Neural cell (in vitro differentiated cells): Measurements from ENCODE around the gene JAZF1. TPM values are rescaled to one million over a fixed set of nuclear protein-coding genes. Genes with fewer than 3 reads are reported as not detected.
A peak's percentile ranks its signal among the peaks of the same experiment; 100 is the strongest.

Experiments
- H2AFZ ChIP-seq: fragments of 200-600, 300-800 bp; sonication (generic), shearing (Covaris generic); 2 replicates; pipeline ENCODE4 v1.6.0; 2014; ENCODE audit warnings: low read depth, mild to moderate bottlenecking, antibody characterized with exemption, low read length, moderate library complexity
- H3F3A ChIP-seq: fragments of 200-600 bp; shearing (Covaris generic); 2 replicates; pipeline ENCODE4 v1.6.1; 2016; ENCODE audit warnings: mild to moderate bottlenecking, moderate library complexity, mixed read lengths, antibody characterized with exemption, low read length; ENCODE audit not compliant: insufficient read depth, poor library complexity, severe bottlenecking
- H3K27ac ChIP-seq: fragments of 200-600, 300-800 bp; sonication (generic), shearing (Covaris generic); 2 replicates; pipeline ENCODE4 v1.5.1; 2014; ENCODE audit warnings: mild to moderate bottlenecking, low read length, moderate library complexity
- H3K27me3 ChIP-seq: fragments of 300-800, 200-600 bp; sonication (generic), shearing (Covaris generic); 2 replicates; pipeline ENCODE4 v1.6.0; 2014; ENCODE audit warnings: mild to moderate bottlenecking, low read depth, low read length, moderate library complexity; ENCODE audit not compliant: insufficient read depth
- H3K36me3 ChIP-seq: fragments of 300-800, 200-600 bp; sonication (generic), shearing (Covaris generic); 2 replicates; pipeline ENCODE4 v1.5.1; 2014; ENCODE audit warnings: mild to moderate bottlenecking, antibody characterized with exemption, low read length, moderate library complexity; ENCODE audit not compliant: insufficient read depth
- H3K4me2 ChIP-seq: fragments of 300-800, 200-600 bp; sonication (generic), shearing (Covaris generic); 2 replicates; pipeline ENCODE4 v1.6.0; 2014; ENCODE audit warnings: mild to moderate bottlenecking, low read length
- H3K4me3 ChIP-seq: fragments of 300-800, 200-600 bp; sonication (generic), shearing (Covaris generic); 2 replicates; pipeline ENCODE4 v1.5.1; 2014; ENCODE audit warnings: mild to moderate bottlenecking, low read length, moderate library complexity
- H3K79me2 ChIP-seq: fragments of 200-600 bp; shearing (Covaris generic); replicated peaks from 2 replicates; pipeline ENCODE4 v1.6.0; 2014; ENCODE audit warnings: mild to moderate bottlenecking, low read length, moderate library complexity; ENCODE audit not compliant: insufficient read depth
- H3K9ac ChIP-seq: fragments of 300-800, 200-600 bp; sonication (generic), shearing (Covaris generic); 2 replicates; pipeline ENCODE4 v1.6.1; 2016; ENCODE audit warnings: mild to moderate bottlenecking, low read length, mixed read lengths
- H3K9me2 ChIP-seq: fragments of 200-600 bp; shearing (Covaris generic); 2 replicates; pipeline ENCODE4 v1.6.1; 2016; ENCODE audit warnings: mild to moderate bottlenecking, low read length, mixed read lengths; ENCODE audit not compliant: insufficient read depth
- H3K9me3 ChIP-seq: fragments of 200-600, 300-800 bp; sonication (generic), shearing (Covaris generic); 2 replicates; pipeline ENCODE4 v1.6.1; 2016; ENCODE audit warnings: mild to moderate bottlenecking, mixed run types, low read length, moderate library complexity, mixed read lengths
- H4K20me1 ChIP-seq: fragments of 200-600 bp; shearing (Covaris generic); 2 replicates; pipeline ENCODE4 v1.6.1; 2016; ENCODE audit warnings: mild to moderate bottlenecking, mixed run types; ENCODE audit not compliant: insufficient read depth
- CTCF ChIP-seq: fragments of 450-650 bp; IDR thresholded peaks from 2 replicates; pipeline ENCODE4 v1.5.1; 2014; ENCODE audit warnings: antibody characterized with exemption, mild to moderate bottlenecking, moderate library complexity; ENCODE audit not compliant: poor library complexity, severe bottlenecking
- EP300 ChIP-seq: fragments of 450-650 bp; conservative IDR thresholded peaks from 2 replicates; pipeline ENCODE4 v1.6.1; 2014; ENCODE audit warnings: antibody characterized with exemption, mild to moderate bottlenecking, moderate library complexity; ENCODE audit not compliant: poor library complexity, severe bottlenecking
- EZH2 ChIP-seq: fragments of 200-600, 300-800 bp; shearing (Covaris generic), sonication (generic); IDR thresholded peaks from 2 replicates; pipeline ENCODE4 v1.6.1; 2014; ENCODE audit warnings: antibody characterized with exemption, low read length, borderline replicate concordance, mild to moderate bottlenecking; ENCODE audit not compliant: insufficient read depth, poor library complexity, severe bottlenecking
- MXI1 ChIP-seq: fragments of 450-650 bp; conservative IDR thresholded peaks from 2 replicates; pipeline ENCODE4 v1.6.1; 2014; ENCODE audit warnings: antibody characterized with exemption, mild to moderate bottlenecking; ENCODE audit not compliant: poor library complexity, severe bottlenecking
- POLR2AphosphoS5 ChIP-seq: IDR thresholded peaks from 2 replicates; pipeline ENCODE4 v1.6.1; 2012
- RAD21 ChIP-seq: fragments of 450-650 bp; conservative IDR thresholded peaks from 2 replicates; pipeline ENCODE4 v1.6.1; 2014; ENCODE audit warnings: antibody characterized with exemption, mild to moderate bottlenecking, moderate library complexity
- REST ChIP-seq: IDR thresholded peaks from 2 replicates; pipeline ENCODE4 v1.6.1; 2012; ENCODE audit warnings: borderline replicate concordance
- SMC3 ChIP-seq: fragments of 450-650 bp; conservative IDR thresholded peaks from 2 replicates; pipeline ENCODE4 v1.6.1; 2014; ENCODE audit warnings: antibody characterized with exemption, mild to moderate bottlenecking, moderate library complexity; ENCODE audit not compliant: poor library complexity
- TAF1 ChIP-seq: IDR thresholded peaks from 2 replicates; pipeline ENCODE4 v1.6.1; 2012; ENCODE audit warnings: low read depth
- polyA plus RNA-seq: library from polyadenylated mRNA; depleted of rRNA; stranded (reverse); fragments of >200 nt; gene quantifications from 2 replicates; pipeline ENCODE4 v1.2.3, GENCODE V29; 2014

The JAZF1 gene
- polyA plus RNA-seq, 1 donor from 2014 or later: 29.5 TPM

GRCh38 chr7:27866828-27867672 is 313.5 kb downstream of the JAZF1 start:
- H3F3A ChIP-seq: peaks cover 3% of the 10 kb centered on the region
- H3K36me3 ChIP-seq: no peaks in the 10 kb centered on the region
- no peaks in the 10 kb centered on the region for H4K20me1 ChIP-seq
- H3K4me2 ChIP-seq: no peak overlapping the region
- no peak overlapping the region for H2AFZ ChIP-seq
- TF ChIP-seq POLR2AphosphoS5: peak; percentile 21
- TF ChIP-seq EP300: peak; percentile 17
- TF ChIP-seq MXI1: no peak
- no peaks in the 10 kb centered on the region for H3K9me2 ChIP-seq
- peak overlapping the region; percentile 47 for H3K9ac ChIP-seq
- no peaks in the 10 kb centered on the region for H3K79me2 ChIP-seq
- H3K27me3 ChIP-seq: no peaks in the 10 kb centered on the region
- H3K27ac ChIP-seq: peak overlapping the region; percentile 86
- H3K4me3 ChIP-seq: peak overlapping the region; percentile 30
- no peaks in the 10 kb centered on the region for H3K9me3 ChIP-seq

- no peak for TF ChIP-seq RAD21
- no peak for TF ChIP-seq POLR2AphosphoS5
- no peak for TF ChIP-seq TAF1
- no peak for TF ChIP-seq REST
- no peak for TF ChIP-seq MXI1
- no peak for TF ChIP-seq EZH2
- no peak for TF ChIP-seq SMC3
- TF ChIP-seq CTCF: no peak
- no peak for TF ChIP-seq EP300
- Histone ChIP-seq H3K27ac (peak overlapping the region; percentile 86), H3K4me3 (no peak overlapping the region), H4K20me1 (no peaks in the 10 kb centered on the region), H3K27me3 (no peaks in the 10 kb centered on the region), H2AFZ (no peak overlapping the region), H3K9ac (peak overlapping the region; percentile 38), H3F3A (peaks cover 3% of the 10 kb centered on the region), H3K79me2 (no peaks in the 10 kb centered on the region), H3K9me2 (no peaks in the 10 kb centered on the region), H3K36me3 (no peaks in the 10 kb centered on the region), H3K9me3 (no peaks in the 10 kb centered on the region), H3K4me2 (no peak overlapping the region)
Measured at GRCh38 chr7:27866256-27866655, 314.3 kb downstream of the JAZF1 start.
